ENCODE measurements around the gene HNMT.
A peak's percentile ranks its signal among the peaks of the same experiment; 100 is the strongest.

HNMT gene

DNA sequence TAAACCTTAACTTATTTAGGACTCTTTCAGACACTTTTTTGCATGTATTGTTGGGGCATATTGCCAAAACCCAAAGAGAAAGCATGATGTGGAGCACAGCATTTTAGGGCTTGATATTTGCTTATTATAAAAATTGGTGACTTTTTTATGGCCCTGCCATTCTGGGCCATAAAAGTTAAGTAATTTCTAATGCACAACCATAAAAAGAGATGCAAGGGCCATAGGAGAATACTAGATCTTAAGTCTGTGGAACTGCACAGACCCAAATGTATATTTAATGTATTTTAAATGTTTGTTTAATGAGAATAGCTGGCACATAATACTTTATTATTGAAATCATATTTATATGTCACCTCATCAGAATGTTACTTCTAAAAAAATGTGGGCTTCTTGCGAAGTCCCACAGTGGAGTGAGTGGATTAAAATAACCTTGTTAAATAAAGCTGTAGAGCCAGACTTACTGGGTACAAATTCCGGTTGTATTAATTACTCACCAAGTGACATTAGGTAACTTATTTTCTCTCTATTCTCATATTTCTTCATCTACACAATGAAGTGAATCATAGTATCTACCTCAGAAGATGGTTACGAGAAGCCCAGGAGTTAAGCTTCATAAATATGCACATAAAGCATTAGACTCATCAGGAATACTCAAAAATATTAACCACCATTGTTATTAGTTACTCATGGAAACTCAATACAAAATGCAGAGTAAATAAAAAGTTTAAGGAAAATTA lies 52.2 kb downstream of the HNMT start:
- Histone ChIP-seq H3K18ac (ENCODE audit: low read length) (no peak overlapping the region), H3K9ac (ENCODE audit: low read length) (no peak overlapping the region), H3K27me3 (ENCODE audit: insufficient read depth, low read length, poor library complexity) (no peaks in the 10 kb centered on the region), H3K79me2 (ENCODE audit: control insufficient read depth, insufficient read depth, low read length) (no peaks in the 10 kb centered on the region), H2BK5ac (ENCODE audit: low read length) (no peak overlapping the region), H3K4me1 (ENCODE audit: control insufficient read depth, low read depth, low read length) (no peaks in the 10 kb centered on the region), H2BK15ac (replicated peaks; ENCODE audit: low read depth) (no peak overlapping the region), H2AK5ac (ENCODE audit: low read length) (no peak overlapping the region), H3K56ac (ENCODE audit: low read length) (no peak overlapping the region), H3K23ac (ENCODE audit: low read length) (no peak overlapping the region), H3K79me1 (ENCODE audit: low read length) (no peaks in the 10 kb centered on the region), H3K4me2 (ENCODE audit: low read length) (no peak overlapping the region), H3K4ac (ENCODE audit: low read depth, low read length) (no peak overlapping the region), H4K8ac (ENCODE audit: low read depth, low read length) (no peak overlapping the region), H2BK120ac (ENCODE audit: low read depth, low read length) (no peak overlapping the region), H4K5ac (ENCODE audit: low read length) (no peak overlapping the region), H3K27ac (ENCODE audit: low read depth, low read length) (no peak overlapping the region), H3K36me3 (ENCODE audit: control insufficient read depth, insufficient read depth, low read length) (no peaks in the 10 kb centered on the region), H3K4me3 (ENCODE audit: low read length) (no peak overlapping the region)
- no CpG with 5 or more reads among the region's 3 CpGs for WGBS (ENCODE audit: extremely low coverage, insufficient coverage, low lambda C conversion rate)
- DNase-seq, result no peak

DNA sequence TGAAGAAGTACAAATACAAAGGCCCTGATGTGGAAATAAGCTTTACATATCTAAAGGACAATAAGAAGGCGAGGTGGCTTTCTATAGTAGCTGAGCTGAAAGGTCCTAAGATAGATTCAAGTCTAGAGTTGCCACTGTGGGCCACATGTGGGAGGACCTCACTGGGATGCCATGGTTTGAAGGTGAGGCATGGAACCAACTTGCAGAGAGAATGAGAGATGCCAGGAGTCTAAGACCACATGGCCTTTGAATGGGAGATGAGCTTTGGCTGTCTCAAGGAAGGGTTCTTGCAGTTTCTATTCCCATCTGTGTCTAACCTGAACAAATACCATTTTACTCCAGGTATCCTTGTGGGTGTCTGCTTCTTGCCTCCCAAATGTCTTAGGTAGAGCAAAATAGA lies 53.6 kb downstream of the HNMT start:
- Histone ChIP-seq H3K4me3 (ENCODE audit: low read length) (no peak overlapping the region), H3K79me1 (ENCODE audit: low read length) (no peaks in the 10 kb centered on the region), H2BK15ac (replicated peaks; ENCODE audit: low read depth) (no peak overlapping the region), H4K5ac (ENCODE audit: low read length) (no peak overlapping the region), H4K8ac (ENCODE audit: low read depth, low read length) (no peak overlapping the region), H3K79me2 (ENCODE audit: control insufficient read depth, insufficient read depth, low read length) (no peaks in the 10 kb centered on the region), H3K4me1 (ENCODE audit: control insufficient read depth, low read depth, low read length) (no peaks in the 10 kb centered on the region), H3K4me2 (ENCODE audit: low read length) (no peak overlapping the region), H3K18ac (ENCODE audit: low read length) (no peak overlapping the region), H2BK5ac (ENCODE audit: low read length) (no peak overlapping the region), H3K4ac (ENCODE audit: low read depth, low read length) (no peak overlapping the region), H2BK120ac (ENCODE audit: low read depth, low read length) (no peak overlapping the region), H3K56ac (ENCODE audit: low read length) (no peak overlapping the region), H3K36me3 (ENCODE audit: control insufficient read depth, insufficient read depth, low read length) (no peaks in the 10 kb centered on the region), H3K27me3 (ENCODE audit: insufficient read depth, low read length, poor library complexity) (no peaks in the 10 kb centered on the region), H3K27ac (ENCODE audit: low read depth, low read length) (no peak overlapping the region), H3K23ac (ENCODE audit: low read length) (no peak overlapping the region), H3K9ac (ENCODE audit: low read length) (no peak overlapping the region), H2AK5ac (ENCODE audit: low read length) (no peak overlapping the region)
- no CpG with 5 or more reads among the region's 1 CpG for WGBS (ENCODE audit: extremely low coverage, insufficient coverage, low lambda C conversion rate)
- DNase-seq, result no peak

DNA sequence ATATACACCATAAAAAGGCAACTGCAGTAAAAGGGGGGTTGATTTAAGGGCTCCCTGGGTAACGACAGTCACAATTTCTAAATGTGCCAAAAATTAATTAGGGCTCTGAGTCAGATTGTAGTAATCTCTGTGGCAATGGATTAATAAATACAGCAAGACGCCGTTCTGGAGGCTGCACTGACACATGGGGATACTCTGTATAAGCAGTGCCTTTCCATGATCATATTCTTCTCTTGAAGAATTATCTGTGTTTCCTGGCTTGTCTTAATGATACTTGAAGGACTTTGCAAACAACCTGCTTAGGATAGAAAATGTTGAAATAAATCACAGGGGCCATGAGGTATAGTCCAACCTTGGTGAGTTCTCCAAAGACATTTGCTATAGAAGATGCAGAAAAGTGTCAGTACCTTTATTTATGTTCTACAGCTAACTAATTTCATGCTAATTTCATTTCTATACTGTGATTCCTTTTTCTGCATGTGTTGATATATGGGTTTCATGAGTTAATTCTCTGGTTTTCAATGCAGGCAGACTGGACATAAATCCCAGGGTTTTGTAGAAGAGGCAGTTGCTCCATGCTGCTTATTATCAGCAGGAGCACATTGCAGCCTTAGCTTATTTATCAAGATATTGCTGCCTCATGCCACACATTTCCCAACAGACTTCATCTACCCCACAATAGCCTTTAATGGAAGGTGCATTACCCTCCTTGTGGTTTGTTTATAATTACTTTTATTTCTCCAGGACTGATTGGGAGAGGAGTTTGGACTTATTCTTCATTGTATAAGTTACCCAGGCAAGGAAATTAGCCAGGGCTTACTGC lies 54.8 kb downstream of the HNMT start:
- Histone ChIP-seq H3K4me1 (ENCODE audit: control insufficient read depth, low read depth, low read length) (no peaks in the 10 kb centered on the region), H2BK5ac (ENCODE audit: low read length) (no peak overlapping the region), H2BK15ac (replicated peaks; ENCODE audit: low read depth) (no peak overlapping the region), H2AK5ac (ENCODE audit: low read length) (no peak overlapping the region), H3K36me3 (ENCODE audit: control insufficient read depth, insufficient read depth, low read length) (no peaks in the 10 kb centered on the region), H3K23ac (ENCODE audit: low read length) (no peak overlapping the region), H3K4me3 (ENCODE audit: low read length) (no peak overlapping the region), H3K27me3 (ENCODE audit: insufficient read depth, low read length, poor library complexity) (no peaks in the 10 kb centered on the region), H3K27ac (ENCODE audit: low read depth, low read length) (no peak overlapping the region), H4K8ac (ENCODE audit: low read depth, low read length) (no peak overlapping the region), H4K5ac (ENCODE audit: low read length) (no peak overlapping the region), H3K18ac (ENCODE audit: low read length) (no peak overlapping the region), H3K9ac (ENCODE audit: low read length) (no peak overlapping the region), H3K79me1 (ENCODE audit: low read length) (no peaks in the 10 kb centered on the region), H3K4ac (ENCODE audit: low read depth, low read length) (no peak overlapping the region), H3K56ac (ENCODE audit: low read length) (no peak overlapping the region), H3K79me2 (ENCODE audit: control insufficient read depth, insufficient read depth, low read length) (no peaks in the 10 kb centered on the region), H2BK120ac (ENCODE audit: low read depth, low read length) (no peak overlapping the region), H3K4me2 (ENCODE audit: low read length) (no peak overlapping the region)
- DNase-seq, result no peak
- no CpG with 5 or more reads among the region's 3 CpGs for WGBS (ENCODE audit: extremely low coverage, insufficient coverage, low lambda C conversion rate)

DNA sequence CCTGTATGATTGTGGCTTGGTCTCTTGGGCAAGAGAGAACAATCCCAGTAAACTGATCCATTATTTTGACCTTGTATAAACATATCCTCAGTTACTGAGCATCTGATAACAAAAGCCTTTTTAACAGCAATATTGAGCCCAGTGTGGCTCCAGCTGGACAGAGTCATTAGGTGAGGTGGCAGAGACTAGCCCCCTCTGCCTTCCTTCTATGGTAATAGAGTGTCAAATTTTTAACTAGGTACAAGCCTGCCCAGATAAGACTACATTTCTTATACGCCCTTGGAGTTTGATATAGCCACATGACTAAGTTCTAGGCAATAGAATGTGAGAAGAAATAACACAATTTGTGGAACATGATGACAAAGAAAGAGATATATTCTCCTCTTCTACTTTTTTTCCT lies 56.2 kb downstream of the HNMT start:
- Histone ChIP-seq H3K27ac (ENCODE audit: low read depth, low read length) (no peak overlapping the region), H3K79me1 (ENCODE audit: low read length) (no peaks in the 10 kb centered on the region), H2AK5ac (ENCODE audit: low read length) (no peak overlapping the region), H3K4me1 (ENCODE audit: control insufficient read depth, low read depth, low read length) (no peaks in the 10 kb centered on the region), H3K79me2 (ENCODE audit: control insufficient read depth, insufficient read depth, low read length) (no peaks in the 10 kb centered on the region), H4K8ac (ENCODE audit: low read depth, low read length) (no peak overlapping the region), H3K27me3 (ENCODE audit: insufficient read depth, low read length, poor library complexity) (no peaks in the 10 kb centered on the region), H3K23ac (ENCODE audit: low read length) (no peak overlapping the region), H3K4ac (ENCODE audit: low read depth, low read length) (no peak overlapping the region), H3K4me2 (ENCODE audit: low read length) (no peak overlapping the region), H2BK15ac (replicated peaks; ENCODE audit: low read depth) (no peak overlapping the region), H2BK5ac (ENCODE audit: low read length) (no peak overlapping the region), H2BK120ac (ENCODE audit: low read depth, low read length) (no peak overlapping the region), H3K9ac (ENCODE audit: low read length) (no peak overlapping the region), H3K18ac (ENCODE audit: low read length) (no peak overlapping the region), H3K4me3 (ENCODE audit: low read length) (no peak overlapping the region), H3K36me3 (ENCODE audit: control insufficient read depth, insufficient read depth, low read length) (no peaks in the 10 kb centered on the region), H4K5ac (ENCODE audit: low read length) (no peak overlapping the region), H3K56ac (ENCODE audit: low read length) (no peak overlapping the region)
- DNase-seq, result peak; percentile 11
- no CpG with 5 or more reads among the region's 1 CpG for WGBS (ENCODE audit: extremely low coverage, insufficient coverage, low lambda C conversion rate)

DNA sequence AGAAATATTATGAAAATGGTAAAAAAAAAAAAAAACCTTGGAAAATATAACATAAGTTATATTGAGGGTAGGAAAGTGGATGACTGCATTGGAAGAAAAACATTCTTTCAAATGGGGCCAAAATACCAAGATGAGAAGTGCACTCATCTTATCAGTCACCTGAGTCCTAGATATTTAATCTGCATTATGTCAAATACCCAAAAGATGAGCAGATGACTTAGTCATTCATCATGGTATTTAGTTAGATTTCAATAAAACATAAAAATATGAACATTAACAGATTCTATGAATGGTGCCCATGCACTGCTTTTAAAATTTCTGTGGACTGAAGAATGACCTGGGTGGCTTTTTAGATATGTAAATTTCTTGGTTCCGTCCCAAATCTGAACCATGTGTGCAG lies 56.9 kb downstream of the HNMT start:
- H3K4me2 ChIP-seq (ENCODE audit: low read length), result no peak overlapping the region
- no peak overlapping the region for H3K4ac ChIP-seq (ENCODE audit: low read depth, low read length)
- H3K36me3 ChIP-seq (ENCODE audit: control insufficient read depth, insufficient read depth, low read length), result no peaks in the 10 kb centered on the region
- H3K4me3 ChIP-seq (ENCODE audit: low read length), result no peak overlapping the region
- no peaks in the 10 kb centered on the region for H3K79me1 ChIP-seq (ENCODE audit: low read length)
- no peak overlapping the region for H2AK5ac ChIP-seq (ENCODE audit: low read length)
- no peak overlapping the region for H4K5ac ChIP-seq (ENCODE audit: low read length)
- WGBS (ENCODE audit: extremely low coverage, insufficient coverage, low lambda C conversion rate), result no CpG with 5 or more reads among the region's 1 CpG
- H3K79me2 ChIP-seq (ENCODE audit: control insufficient read depth, insufficient read depth, low read length), result no peaks in the 10 kb centered on the region
- no peak overlapping the region for H4K8ac ChIP-seq (ENCODE audit: low read depth, low read length)
- no peak overlapping the region for H2BK120ac ChIP-seq (ENCODE audit: low read depth, low read length)
- H3K27ac ChIP-seq (ENCODE audit: low read depth, low read length), result no peak overlapping the region
- no peak overlapping the region for H3K9ac ChIP-seq (ENCODE audit: low read length)
- H3K56ac ChIP-seq (ENCODE audit: low read length), result no peak overlapping the region
- no peak overlapping the region for H2BK15ac ChIP-seq (replicated peaks; ENCODE audit: low read depth)
- no peaks in the 10 kb centered on the region for H3K4me1 ChIP-seq (ENCODE audit: control insufficient read depth, low read depth, low read length)
- no peak overlapping the region for H3K23ac ChIP-seq (ENCODE audit: low read length)
- no peak for DNase-seq
- H3K27me3 ChIP-seq (ENCODE audit: insufficient read depth, low read length, poor library complexity), result no peaks in the 10 kb centered on the region
- H2BK5ac ChIP-seq (ENCODE audit: low read length), result no peak overlapping the region
- H3K18ac ChIP-seq (ENCODE audit: low read length), result no peak overlapping the region
